ENCODE data around the gene ZNF609. TPM values are rescaled to one million over a fixed set of nuclear protein-coding genes. Genes with fewer than 3 reads are reported as not detected.

The ZNF609 gene
- total and polyA plus RNA-seq, 10 of the 15 experiments (the other 5 are each of a cell fraction or from before 2014, with no cell fraction given): 5.1 to 35.3 (median 13.6) TPM

DNA sequence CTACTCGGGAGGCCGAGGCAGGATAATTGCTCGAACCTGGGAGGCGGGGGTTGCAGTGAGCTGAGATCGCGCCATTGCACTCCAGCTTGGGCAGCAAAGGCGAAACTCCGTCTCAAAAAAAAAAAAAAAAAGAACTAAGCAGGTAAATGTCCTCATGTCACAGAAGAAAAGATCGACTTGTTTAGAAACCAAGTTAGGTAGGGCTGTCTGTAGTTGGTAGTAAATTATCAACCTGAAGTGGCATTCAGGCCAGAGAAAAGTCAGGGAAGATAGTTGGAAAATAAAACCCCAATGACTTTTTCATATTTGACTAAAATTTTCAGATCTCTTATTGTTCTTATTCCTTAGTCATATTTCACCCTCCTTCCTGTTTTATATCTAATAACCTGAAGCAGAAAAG, 55.4 kb downstream of the ZNF609 start:
- WGBS (ENCODE audit: insufficient coverage, insufficient replicate concordance, low lambda C conversion rate, missing lambda C conversion rate): 100% methylated on average over 7 of the region's 9 CpGs
- BruUV-seq (replicated peaks): no TSS peak
- in situ Hi-C loops (cut with MboI) (no loop called here), intact Hi-C loops (cut with micrococcal nuclease; ENCODE audit: unreplicated experiment) (no loop called here)
- Histone ChIP-seq H3K36me3 (ENCODE audit: control insufficient read depth in 2 of 2, insufficient read depth in 2 of 2, low read length in 1 of 2) (peaks cover 0 to 6% of the 10 kb centered on the region in 2 experiments; a peak in 3 of 4 replicates), H3K4me2 (ENCODE audit: control insufficient read depth, insufficient read depth) (no peak overlapping the region), H3K4me1 (ENCODE audit: control insufficient read depth, insufficient read depth, low read length) (peaks cover 11% of the 10 kb centered on the region), H3K9ac (ENCODE audit: control insufficient read depth, insufficient read depth, low read length) (no peak overlapping the region), H3K4me3 (no peak overlapping the region), H3K27ac (ENCODE audit: control insufficient read depth, insufficient read depth) (no peak overlapping the region), H4K20me1 (ENCODE audit: control insufficient read depth, insufficient read depth) (no peaks in the 10 kb centered on the region; the same call in 1 of the 2 replicates), H2AFZ (ENCODE audit: control insufficient read depth, low read depth, low read length) (no peak overlapping the region), H3K27me3 (replicated peaks in 1 of 2; ENCODE audit: control insufficient read depth in 2 of 2, insufficient read depth in 2 of 2, low read length in 1 of 2) (no peaks in the 10 kb centered on the region), H3K9me3 (replicated peaks; ENCODE audit: control insufficient read depth, insufficient read depth, low read length) (no peaks in the 10 kb centered on the region), H3K79me2 (ENCODE audit: control insufficient read depth, insufficient read depth, low read length) (peaks cover 52% of the 10 kb centered on the region)
- SMC1A ChIA-PET (ENCODE audit: uncharacterized antibody, unreplicated experiment): interaction anchor here (0.6 to 3.2 kb wide), 9 partner anchors 9 to 121 kb away, joined by 3 to 10 read pairs (median 6); no protein-coding TSS in a partner anchor
- no peak for FAIRE-seq
- ATAC-seq: no peak
- CTCF ChIA-PET: interaction anchor here (0.7 kb wide), 1 partner anchor 17 kb away, joined by 3 read pairs; no protein-coding TSS in a partner anchor
- RAD21 ChIA-PET (ENCODE audit: unreplicated experiment): interaction anchor here (1.4 kb wide), 1 partner anchor 15 kb away, joined by 3 read pairs; no protein-coding TSS in a partner anchor
- TF ChIP-seq MYC (IDR thresholded peaks at IDR 0.05; ENCODE audit: insufficient read depth, insufficient read length, insufficient replicate concordance, low read length, severe bottlenecking) (no peak), SPI1 (IDR thresholded peaks at IDR 0.05; ENCODE audit: borderline replicate concordance, insufficient read depth, low read depth, low read length) (no peak)
- POLR2A ChIA-PET: no interaction called here
- DNase-seq (ENCODE audit: low read depth, low spot score): no peak

- no TSS peak for BruUV-seq (replicated peaks)
These were observed 59.5 kb downstream of the ZNF609 start for GRCh38 chr15:64519897-64520296.

More at GRCh38 chr15:64519897-64520296, 59.5 kb downstream of the ZNF609 start:
- no peak overlapping the region for H3K4me2 ChIP-seq (ENCODE audit: control insufficient read depth, insufficient read depth)
- intact Hi-C loops (cut with micrococcal nuclease; ENCODE audit: unreplicated experiment) (no loop called here), in situ Hi-C loops (cut with MboI) (no loop called here)
- CTCF ChIA-PET: no interaction called here
- no peaks in the 10 kb centered on the region; the same call in 1 of the 2 replicates for H4K20me1 ChIP-seq (ENCODE audit: control insufficient read depth, insufficient read depth)
- no peak overlapping the region for H3K4me3 ChIP-seq
- POLR2A ChIA-PET: interaction anchor here (1.1 kb wide), 1 partner anchor 13 kb away, joined by 3 read pairs; no protein-coding TSS in a partner anchor
- H3K9ac ChIP-seq (ENCODE audit: control insufficient read depth, insufficient read depth, low read length): no peak overlapping the region
- H2AFZ ChIP-seq (ENCODE audit: control insufficient read depth, low read depth, low read length): no peak overlapping the region
- SMC1A ChIA-PET (ENCODE audit: uncharacterized antibody, unreplicated experiment): interaction anchor here (1.7 to 2.8 kb wide), 2 partner anchors 12 kb away, joined by 11 to 13 read pairs; no protein-coding TSS in a partner anchor
- no peaks in the 10 kb centered on the region for H3K27me3 ChIP-seq (replicated peaks in 1 of 2; ENCODE audit: control insufficient read depth in 2 of 2, insufficient read depth in 2 of 2, low read length in 1 of 2)
- H3K79me2 ChIP-seq (ENCODE audit: control insufficient read depth, insufficient read depth, low read length): peaks cover 50% of the 10 kb centered on the region
- DNase-seq (ENCODE audit: low read depth, low spot score): no peak
- ATAC-seq: no peak
- TF ChIP-seq, protein P1, sequence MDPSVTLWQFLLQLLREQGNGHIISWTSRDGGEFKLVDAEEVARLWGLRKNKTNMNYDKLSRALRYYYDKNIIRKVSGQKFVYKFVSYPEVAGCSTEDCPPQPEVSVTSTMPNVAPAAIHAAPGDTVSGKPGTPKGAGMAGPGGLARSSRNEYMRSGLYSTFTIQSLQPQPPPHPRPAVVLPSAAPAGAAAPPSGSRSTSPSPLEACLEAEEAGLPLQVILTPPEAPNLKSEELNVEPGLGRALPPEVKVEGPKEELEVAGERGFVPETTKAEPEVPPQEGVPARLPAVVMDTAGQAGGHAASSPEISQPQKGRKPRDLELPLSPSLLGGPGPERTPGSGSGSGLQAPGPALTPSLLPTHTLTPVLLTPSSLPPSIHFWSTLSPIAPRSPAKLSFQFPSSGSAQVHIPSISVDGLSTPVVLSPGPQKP (IDR thresholded peaks at IDR 0.05; ENCODE audit: low read depth, low read length): no peak
- TF ChIP-seq JUNB (IDR thresholded peaks at IDR 0.05): no peak
- TF ChIP-seq, protein P2, sequence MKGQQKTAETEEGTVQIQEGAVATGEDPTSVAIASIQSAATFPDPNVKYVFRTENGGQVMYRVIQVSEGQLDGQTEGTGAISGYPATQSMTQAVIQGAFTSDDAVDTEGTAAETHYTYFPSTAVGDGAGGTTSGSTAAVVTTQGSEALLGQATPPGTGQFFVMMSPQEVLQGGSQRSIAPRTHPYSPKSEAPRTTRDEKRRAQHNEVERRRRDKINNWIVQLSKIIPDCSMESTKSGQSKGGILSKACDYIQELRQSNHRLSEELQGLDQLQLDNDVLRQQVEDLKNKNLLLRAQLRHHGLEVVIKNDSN (IDR thresholded peaks at IDR 0.05; ENCODE audit: borderline replicate concordance, extremely low read length, insufficient read depth, low read depth, low read length): no peak
- no peaks in the 10 kb centered on the region; the same call in 1 of the 2 replicates for H3K4me1 ChIP-seq (ENCODE audit: control insufficient read depth, insufficient read depth, low read length)
- RAD21 ChIA-PET (ENCODE audit: unreplicated experiment): no interaction called here
- H3K9me3 ChIP-seq (replicated peaks; ENCODE audit: control insufficient read depth, insufficient read depth, low read length): no peaks in the 10 kb centered on the region
- H3K36me3 ChIP-seq (ENCODE audit: control insufficient read depth in 2 of 2, insufficient read depth in 2 of 2, low read length in 1 of 2): peaks cover 0 to 4% of the 10 kb centered on the region in 2 experiments; a peak in 2 of 4 replicates
- no peak overlapping the region for H3K27ac ChIP-seq (ENCODE audit: control insufficient read depth, insufficient read depth)
- FAIRE-seq: no peak
